Germinal center (tissue), 1 donor: ENCODE results near the gene GRIK4.
"Not testable (repeated sequence)": the region's sequence is repeated elsewhere in the genome, so short reads cannot be mapped to it uniquely, and the experiment has no call there.

ENCODE experiments used
- DNase-seq: peaks from one replicate; pipeline ENCODE4 v3.0.0; 2012; ENCODE audit warnings: mixed read lengths, low spot score

Gene GRIK4

GRCh38 chr11:120511116-120511819 is at the start of gene GRIK4:
TSS of gene GRIK4 (plus strand) at chr11:120511748. CDS start at chr11:120660319, 148,571 bp downstream.
- peak; percentile 88 for DNase-seq

GRCh38 chr11:120462825-120463224 is 48.7 kb upstream of the GRIK4 start:
- no peak for DNase-seq

- no peak for DNase-seq
Observed at GRCh38 chr11:120465921-120466534, 45.5 kb upstream of the GRIK4 start.

GRCh38 chr11:120467627-120468026 is 43.9 kb upstream of the GRIK4 start:
- DNase-seq, result no peak

GRCh38 chr11:120471131-120471530 is 40.4 kb upstream of the GRIK4 start:
- DNase-seq, result no peak

GRCh38 chr11:120471994-120472393 is 39.6 kb upstream of the GRIK4 start:
- no peak for DNase-seq

DNA sequence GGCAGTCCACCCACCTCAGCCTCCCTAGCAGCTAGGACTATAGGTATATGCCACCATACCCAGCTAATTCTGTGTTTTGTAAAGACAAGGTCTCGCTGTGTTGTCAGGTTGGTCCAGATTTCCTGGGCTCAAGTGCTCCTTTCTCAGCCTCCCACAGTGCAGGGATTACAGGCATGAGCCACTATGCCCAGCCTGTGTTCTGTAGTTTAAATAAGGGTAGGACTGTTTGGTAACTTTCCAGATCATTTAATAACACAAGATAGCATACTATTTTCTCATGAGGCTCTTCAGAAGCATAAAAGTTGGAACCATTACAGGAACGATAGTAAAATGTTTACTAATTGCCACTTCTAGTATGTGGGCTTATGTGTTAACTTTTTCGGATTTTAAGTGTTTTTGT is 38.0 kb upstream of the GRIK4 start:
- no peak for DNase-seq

GRCh38 chr11:120482149-120482548 is 29.4 kb upstream of the GRIK4 start:
- DNase-seq, result no peak

- no peak for DNase-seq
Observed at GRCh38 chr11:120484722-120485121, 26.8 kb upstream of the GRIK4 start.

- DNase-seq, result no peak
Observed at GRCh38 chr11:120486138-120486537, 25.4 kb upstream of the GRIK4 start.

DNA sequence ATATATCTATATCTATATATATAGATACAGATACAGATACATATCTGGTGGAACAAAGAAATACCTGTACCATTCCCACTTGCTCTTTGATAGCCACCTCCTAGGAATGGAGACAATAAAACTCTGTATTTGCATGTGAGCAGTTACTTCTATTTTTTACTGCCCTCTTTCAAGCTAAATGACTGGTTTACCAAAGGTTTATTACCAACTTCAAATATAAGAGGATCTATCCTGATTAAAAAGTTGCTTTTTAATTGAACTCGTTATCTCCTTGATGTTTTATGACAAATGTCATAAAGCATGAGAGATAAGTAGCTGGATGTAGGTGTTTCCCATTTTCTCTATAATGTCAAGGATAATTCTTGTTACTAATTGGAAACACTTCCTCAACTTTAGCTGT is 21.7 kb upstream of the GRIK4 start:
- no peak for DNase-seq

DNA sequence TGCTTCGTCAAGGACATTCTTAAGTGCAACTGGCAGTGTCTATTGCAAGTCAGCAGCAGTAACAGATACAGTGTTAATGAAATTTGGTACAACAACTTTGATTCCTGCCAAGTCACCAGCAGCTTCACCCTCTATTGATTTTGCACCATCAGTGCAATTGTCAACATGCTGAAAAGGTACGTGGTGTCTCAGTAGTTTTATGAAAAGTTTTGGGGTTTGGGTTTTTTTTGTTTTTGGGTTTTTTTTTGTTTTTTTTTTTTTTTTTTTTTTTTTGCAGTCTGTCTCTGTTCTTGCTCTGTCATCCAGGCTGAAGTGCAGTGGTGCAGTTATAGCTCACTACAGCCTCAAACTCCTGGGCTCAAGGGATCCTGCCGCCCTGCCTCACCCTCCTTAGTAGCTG is 19.1 kb upstream of the GRIK4 start:
- DNase-seq, result no peak

DNA sequence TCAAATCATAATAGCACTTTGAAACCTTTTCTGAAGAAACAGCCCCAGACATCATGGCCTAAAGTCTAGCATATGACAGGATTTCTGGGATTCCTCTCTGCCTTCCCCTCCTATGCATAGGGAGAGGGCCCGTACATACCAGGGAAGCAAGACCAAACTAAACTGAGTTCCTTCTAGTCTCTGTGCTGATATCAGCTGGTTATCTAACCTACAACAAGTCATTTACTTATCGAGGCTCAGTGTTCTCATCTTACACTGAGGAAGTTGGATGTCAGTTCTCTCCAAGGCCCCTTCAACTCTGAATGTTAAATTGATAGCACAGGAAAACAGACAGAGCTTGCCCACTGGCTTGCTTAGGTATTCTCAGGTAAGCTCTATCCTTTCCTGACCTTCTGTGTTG is 17.0 kb upstream of the GRIK4 start:
- no peak for DNase-seq

- DNase-seq, result no peak
Observed at GRCh38 chr11:120499088-120499487, 12.5 kb upstream of the GRIK4 start.

GRCh38 chr11:120499859-120500258 is 11.7 kb upstream of the GRIK4 start:
- DNase-seq, result no peak

DNA sequence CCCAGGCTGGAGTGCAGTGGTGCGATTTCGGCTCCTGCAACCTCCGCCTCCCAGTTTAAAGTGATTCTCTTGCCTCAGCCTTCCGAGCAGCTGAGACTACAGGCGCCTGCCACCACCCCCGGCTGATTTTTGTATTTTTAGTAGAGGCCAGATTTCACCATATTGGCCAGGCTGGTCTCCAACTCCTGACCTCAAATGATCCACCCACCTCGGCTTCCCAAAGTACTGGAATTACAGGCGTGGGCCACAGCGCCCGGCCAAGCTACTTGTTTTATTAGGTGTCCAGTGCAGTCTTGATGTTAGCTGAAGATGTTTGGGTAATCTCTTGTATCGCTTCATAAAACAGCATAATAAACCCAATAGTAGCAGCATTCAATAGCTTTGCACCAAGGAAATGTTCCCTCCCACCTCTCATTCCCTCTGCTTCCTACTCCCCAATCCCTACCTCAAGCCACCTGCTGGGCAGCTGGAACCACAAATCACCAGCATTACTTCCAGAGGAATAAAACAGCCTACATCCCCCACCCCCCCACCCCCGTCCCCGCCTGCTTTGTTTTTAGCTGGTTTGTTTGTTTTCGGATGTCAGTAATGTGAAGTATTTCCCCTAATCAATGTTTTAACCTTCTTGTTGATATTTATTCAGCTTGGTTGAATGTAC is 11.0 kb upstream of the GRIK4 start:
- DNase-seq, result no peak

DNA sequence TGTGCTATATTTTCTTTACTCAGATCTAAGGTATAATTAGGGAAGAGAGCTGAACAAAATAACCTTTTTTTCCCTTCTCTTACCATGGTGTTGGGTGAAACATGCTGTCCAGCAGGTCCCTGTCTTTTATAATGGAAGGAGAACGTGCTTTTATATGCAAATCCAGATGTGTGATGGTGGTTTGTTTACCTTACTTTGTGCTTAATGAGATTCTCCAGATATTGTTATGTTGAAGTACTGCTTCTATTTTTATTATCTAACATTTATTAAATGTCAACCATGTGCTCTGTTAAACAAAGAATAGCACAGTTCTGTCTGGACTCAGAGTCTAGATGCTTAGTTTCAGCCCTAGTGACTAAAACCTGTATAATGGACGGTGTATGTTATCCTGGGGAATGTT is 10.1 kb upstream of the GRIK4 start:
- no peak for DNase-seq

DNA sequence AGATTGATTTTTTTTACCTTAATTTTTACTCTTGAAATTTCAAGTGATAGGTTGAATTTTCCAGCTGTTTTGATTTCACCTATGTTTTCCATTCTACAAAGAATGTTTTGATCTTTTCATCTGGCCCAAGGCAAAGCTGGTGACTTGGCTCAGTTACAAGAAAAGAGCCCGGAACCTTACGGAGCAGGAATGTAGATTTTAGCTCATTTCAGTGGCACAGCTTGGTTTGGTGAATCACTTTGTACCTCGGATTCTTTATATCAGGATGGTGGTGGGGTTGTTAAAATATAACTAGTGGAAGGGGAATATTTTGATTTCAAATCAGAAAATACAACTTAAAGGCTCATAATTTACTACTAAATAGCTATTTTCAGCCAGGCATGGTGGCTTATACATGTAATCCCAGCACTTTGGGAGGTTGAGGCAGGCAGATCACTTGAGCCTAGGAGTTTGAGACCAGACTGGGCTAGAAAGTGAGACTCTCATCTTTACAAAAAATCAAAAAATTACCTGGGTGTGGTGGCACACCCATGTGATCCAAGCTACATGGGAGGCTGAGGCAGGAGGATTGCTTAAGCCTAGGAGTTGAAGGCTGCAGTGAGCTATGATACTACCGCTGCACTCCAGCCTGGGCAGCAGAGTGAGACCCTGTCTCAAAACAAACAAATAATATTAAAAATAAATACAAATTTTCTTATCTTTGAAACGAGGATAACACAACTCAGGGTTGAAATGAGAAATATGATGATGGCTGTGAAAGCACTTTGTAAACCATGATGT is 9.4 kb upstream of the GRIK4 start:
- no peak for DNase-seq

- DNase-seq, result not testable (repeated sequence)
Observed at GRCh38 chr11:120503529-120503928, 8.0 kb upstream of the GRIK4 start.

- no peak for DNase-seq
Observed at GRCh38 chr11:120505801-120506425, 5.6 kb upstream of the GRIK4 start.

DNA sequence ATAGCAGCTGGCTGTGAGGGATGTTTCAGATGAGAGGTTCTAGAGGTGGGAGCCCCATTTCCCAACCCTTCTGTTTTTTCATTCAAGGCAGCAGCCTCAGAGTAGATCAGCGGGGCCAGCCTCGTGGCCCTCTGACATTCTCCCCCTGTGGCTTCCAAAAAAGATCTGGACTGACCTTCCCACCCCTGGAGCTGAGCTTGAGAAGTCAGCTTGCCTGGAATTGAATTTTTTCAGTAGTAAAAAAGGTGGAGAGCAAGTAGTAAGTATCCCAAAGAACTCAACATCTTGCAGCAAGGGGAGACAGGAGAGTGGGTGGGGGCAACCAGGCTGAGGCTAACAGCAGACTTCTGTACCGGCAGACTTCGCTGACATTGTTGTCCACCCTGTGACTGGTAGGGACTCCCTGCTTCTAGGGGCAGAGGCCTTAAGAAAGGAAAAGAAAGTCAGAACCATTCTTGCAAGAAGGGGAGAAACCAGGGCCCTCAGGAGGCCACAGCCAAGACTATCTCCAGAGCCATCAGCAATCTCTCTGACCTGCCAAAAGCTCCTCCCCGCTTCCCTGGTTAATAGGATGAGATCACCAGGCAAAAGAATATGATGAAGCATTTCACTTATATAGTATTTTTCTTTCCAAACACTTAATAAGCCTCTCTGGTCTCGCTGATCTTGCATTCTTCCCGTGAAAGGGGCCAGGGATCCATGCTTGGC is 2.0 kb upstream of the GRIK4 start:
- no peak for DNase-seq
